Lower leg skin (tissue), 3 donors: Measurements from ENCODE around the gene BAIAP2.

ENCODE experiments used
- CTCF ChIP-seq, 3 donors: fragments of 450-650 bp; IDR thresholded peaks; one replicate each; pipeline ENCODE4 v1.5.1; 2016; ENCODE audit warnings: antibody characterized with exemption in 3 of 3, mild to moderate bottlenecking in 3 of 3, moderate library complexity in 2 of 3
- POLR2A ChIP-seq, 2 donors: fragments of 450-650 bp; IDR thresholded peaks; one replicate each; pipeline ENCODE4 v1.6.1; 2016 to 2017; ENCODE audit warnings: antibody characterized with exemption in 2 of 2, mild to moderate bottlenecking in 1 of 2, moderate library complexity in 1 of 2

GRCh38 chr17:81091154-81091553 is 56.2 kb downstream of the BAIAP2 start:
- TF ChIP-seq CTCF (IDR thresholded peaks at IDR 0.05) (no peak), POLR2A (IDR thresholded peaks at IDR 0.05) (no peak)
